Skeletal muscle tissue (tissue), 4 donors: ENCODE measurements around the gene NCS1. TPM values are rescaled to one million over a fixed set of nuclear protein-coding genes. Genes with fewer than 3 reads are reported as not detected.

Source experiments
- H3K27ac ChIP-seq: one replicate; pipeline ENCODE4 v1.7.0; 2013; ENCODE audit warnings: mild to moderate bottlenecking, low read depth, low read length, inconsistent platforms
- H3K27me3 ChIP-seq, 3 donors: one replicate each; pipeline ENCODE4 v1.7.0; 2013; ENCODE audit warnings: low read length in 3 of 3; ENCODE audit not compliant: control insufficient read depth in 3 of 3, insufficient read depth in 3 of 3
- H3K36me3 ChIP-seq, 3 donors: one replicate each; pipeline ENCODE4 v1.7.0; 2013; ENCODE audit warnings: low read length in 3 of 3; ENCODE audit not compliant: control insufficient read depth in 3 of 3, insufficient read depth in 3 of 3
- H3K4me1 ChIP-seq, 3 donors: one replicate each; pipeline ENCODE4 v1.7.0; 2013; ENCODE audit warnings: low read length in 3 of 3, mild to moderate bottlenecking in 3 of 3; ENCODE audit not compliant: control insufficient read depth in 3 of 3, insufficient read depth in 3 of 3
- H3K4me3 ChIP-seq, 3 donors: one replicate each; pipeline ENCODE4 v1.7.0; 2013; ENCODE audit warnings: low read length in 3 of 3
- H3K9ac ChIP-seq, 3 donors: one replicate each; pipeline ENCODE4 v1.7.0; 2013; ENCODE audit warnings: low read length in 3 of 3, mild to moderate bottlenecking in 3 of 3, moderate library complexity in 2 of 3, low read depth in 1 of 3
- H3K9me3 ChIP-seq, 3 donors: one replicate each; pipeline ENCODE4 v1.7.0; 2013; ENCODE audit warnings: low read length in 3 of 3; ENCODE audit not compliant: control insufficient read depth in 3 of 3
- total RNA-seq: library from RNA; depleted of rRNA; stranded (reverse); fragments of >200 nt; gene quantifications from one replicate; pipeline ENCODE4 v1.2.3, GENCODE V29; 2014
- donor health status: Osteomylitis.

The NCS1 gene
- total RNA-seq, 1 donor from 2014 or later = 19.3 TPM

GRCh38 chr9:130206579-130206978, 34.4 kb downstream of the NCS1 start:
- peaks cover 0 to 9% (median 6%) of the 10 kb centered on the region in 3 donors for H3K27me3 ChIP-seq
- H3K27ac ChIP-seq = no peak overlapping the region
- no peaks in the 10 kb centered on the region for H3K4me1 ChIP-seq
- no peaks in the 10 kb centered on the region for H3K9me3 ChIP-seq
- H3K9ac ChIP-seq = no peak overlapping the region
- no peak overlapping the region for H3K4me3 ChIP-seq
- no peaks in the 10 kb centered on the region for H3K36me3 ChIP-seq

- no peaks in the 10 kb centered on the region for H3K36me3 ChIP-seq
- no peaks in the 10 kb centered on the region for H3K9me3 ChIP-seq
- H3K27me3 ChIP-seq = peaks cover 0 to 9% (median 6%) of the 10 kb centered on the region in 3 donors
- H3K27ac ChIP-seq = no peak overlapping the region
- H3K9ac ChIP-seq = no peak overlapping the region
- H3K4me1 ChIP-seq = no peaks in the 10 kb centered on the region
- no peak overlapping the region for H3K4me3 ChIP-seq
Measured at GRCh38 chr9:130207241-130207992, 35.2 kb downstream of the NCS1 start.

GRCh38 chr9:130208600-130209347, 36.6 kb downstream of the NCS1 start:
- no peaks in the 10 kb centered on the region for H3K4me1 ChIP-seq
- H3K27ac ChIP-seq = no peak overlapping the region
- H3K4me3 ChIP-seq = no peak overlapping the region
- H3K9me3 ChIP-seq = no peaks in the 10 kb centered on the region
- no peaks in the 10 kb centered on the region for H3K36me3 ChIP-seq
- no peak overlapping the region for H3K9ac ChIP-seq
- peaks cover 0 to 9% (median 6%) of the 10 kb centered on the region in 3 donors for H3K27me3 ChIP-seq

GRCh38 chr9:130209422-130209821, 37.2 kb downstream of the NCS1 start:
- no peak overlapping the region for H3K27ac ChIP-seq
- peaks cover 0 to 9% (median 6%) of the 10 kb centered on the region in 3 donors for H3K27me3 ChIP-seq
- no peaks in the 10 kb centered on the region for H3K36me3 ChIP-seq
- no peaks in the 10 kb centered on the region for H3K4me1 ChIP-seq
- H3K9me3 ChIP-seq = no peaks in the 10 kb centered on the region
- H3K4me3 ChIP-seq = no peak overlapping the region
- no peak overlapping the region for H3K9ac ChIP-seq

- no peak overlapping the region for H3K9ac ChIP-seq
Measured at GRCh38 chr9:130211548-130212226, 39.5 kb downstream of the NCS1 start.

DNA sequence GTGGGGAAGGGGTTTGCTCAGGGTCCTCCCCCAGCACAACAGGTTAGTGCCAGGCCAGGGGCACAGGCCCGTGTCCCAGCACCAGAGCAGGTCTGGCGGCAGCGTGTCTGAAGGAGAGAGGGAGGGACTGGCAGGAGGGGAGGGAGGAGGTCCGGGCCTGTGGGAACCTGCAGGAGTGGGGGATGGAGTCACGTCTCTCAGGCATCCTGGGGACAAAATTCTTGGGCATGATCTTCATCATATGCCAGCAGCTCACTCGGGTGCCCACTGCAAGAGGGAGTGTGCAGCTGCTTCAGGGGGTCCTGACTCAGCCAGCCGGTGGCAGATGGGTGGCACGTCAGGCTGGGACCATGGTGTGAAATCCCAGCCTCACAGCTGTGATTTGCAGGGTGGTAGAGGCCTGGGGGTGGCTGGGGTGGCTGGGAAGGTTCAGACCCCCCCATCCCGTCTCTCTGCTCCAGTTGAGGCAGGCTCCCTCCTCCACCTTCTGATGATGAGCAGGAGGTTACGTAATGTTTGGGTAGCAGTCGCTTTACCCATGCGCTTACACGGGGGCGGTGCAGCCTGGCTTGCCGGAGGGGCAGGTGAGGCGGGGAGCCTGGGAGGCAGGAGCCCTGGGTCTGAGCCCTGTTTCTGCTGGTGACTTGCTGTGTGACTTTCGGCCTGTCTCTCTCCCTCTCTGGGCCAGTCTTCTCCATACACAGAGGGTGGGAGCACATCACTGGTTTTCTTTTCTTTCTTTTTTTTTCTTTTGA, 40.5 kb downstream of the NCS1 start:
- Histone ChIP-seq H3K4me3 (no peak overlapping the region), H3K27ac (no peak overlapping the region), H3K4me1 (no peaks in the 10 kb centered on the region), H3K9me3 (no peaks in the 10 kb centered on the region), H3K9ac (no peak overlapping the region), H3K27me3 (peaks cover 0 to 9% (median 6%) of the 10 kb centered on the region in 3 donors), H3K36me3 (no peaks in the 10 kb centered on the region)

More at GRCh38 chr9:130211548-130212226, 39.5 kb downstream of the NCS1 start:
- Histone ChIP-seq H3K27ac (no peak overlapping the region), H3K4me3 (no peak overlapping the region), H3K9me3 (no peaks in the 10 kb centered on the region), H3K4me1 (no peaks in the 10 kb centered on the region), H3K36me3 (no peaks in the 10 kb centered on the region), H3K27me3 (peaks cover 0 to 9% (median 6%) of the 10 kb centered on the region in 3 donors)

GRCh38 chr9:130213911-130214761, 41.9 kb downstream of the NCS1 start:
- Histone ChIP-seq H3K36me3 (peaks cover 0 to 2% (median 0%) of the 10 kb centered on the region in 3 donors), H3K9me3 (no peaks in the 10 kb centered on the region), H3K27me3 (peaks cover 0 to 7% (median 3%) of the 10 kb centered on the region in 3 donors), H3K27ac (no peak overlapping the region), H3K4me1 (no peaks in the 10 kb centered on the region), H3K9ac (no peak overlapping the region), H3K4me3 (no peak overlapping the region)

DNA sequence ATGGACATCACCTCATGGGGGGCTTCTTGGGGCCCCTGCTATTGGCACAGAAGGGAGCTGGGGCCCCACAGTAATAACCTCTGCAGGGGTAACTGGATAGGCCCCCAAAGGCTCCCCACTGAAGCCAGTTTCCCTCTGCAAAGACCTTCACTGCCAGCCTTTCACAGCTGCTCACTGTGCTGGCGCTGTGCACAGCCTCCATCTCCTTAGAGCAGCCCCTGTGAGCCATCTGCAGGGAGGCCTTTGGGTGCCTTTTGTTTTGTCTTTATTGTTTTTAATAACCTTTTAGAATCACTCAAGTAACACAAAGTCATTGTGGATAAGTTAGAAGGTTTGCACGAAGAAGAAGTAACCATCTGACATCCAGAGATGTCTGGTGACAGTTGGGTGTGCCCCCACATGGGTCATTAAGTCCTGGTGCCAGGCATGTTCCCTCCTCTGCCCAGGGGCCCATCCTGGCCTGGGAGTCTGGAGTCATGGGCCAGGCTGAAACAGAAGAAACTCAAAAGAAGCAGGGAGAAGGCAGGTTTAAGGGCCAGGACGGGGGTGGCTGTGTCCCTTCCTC, 42.7 kb downstream of the NCS1 start:
- peaks cover 0 to 2% (median 0%) of the 10 kb centered on the region in 3 donors for H3K36me3 ChIP-seq
- no peak overlapping the region for H3K9ac ChIP-seq
- peaks cover 0 to 3% (median 0%) of the 10 kb centered on the region in 3 donors for H3K27me3 ChIP-seq
- no peak overlapping the region for H3K27ac ChIP-seq
- no peaks in the 10 kb centered on the region for H3K4me1 ChIP-seq
- no peaks in the 10 kb centered on the region for H3K9me3 ChIP-seq
- H3K4me3 ChIP-seq = no peak overlapping the region
